Kidney glomerular epithelial cell (primary cell): Measurements from ENCODE around the gene RANBP10.

Experiments
- DNase-seq: peaks from one replicate; lab custom pipeline; 2025; lab: John Stamatoyannopoulos, UW

The RANBP10 gene

DNA sequence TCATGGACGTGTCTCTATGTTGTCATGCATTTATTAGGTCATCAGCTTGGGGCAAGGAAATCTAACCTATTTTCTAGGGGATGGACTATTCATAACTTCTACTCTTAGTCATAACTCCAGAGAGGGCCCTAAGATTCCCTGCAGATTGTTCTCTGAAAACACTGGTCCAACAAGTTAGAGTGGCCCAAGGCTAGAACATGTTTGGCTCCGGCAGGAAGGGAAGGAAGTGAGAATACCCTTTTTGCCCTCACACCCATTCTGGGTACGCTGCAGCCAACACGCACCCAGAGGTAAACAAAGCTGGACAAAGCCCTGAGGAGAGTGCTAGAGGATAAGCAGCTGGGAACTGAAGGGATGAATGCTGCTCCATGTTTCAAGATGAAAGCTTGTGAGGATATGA, 129.8 kb downstream of the RANBP10 start:
- DNase-seq, result no peak

GRCh38 chr16:67675999-67676398, 130.4 kb downstream of the RANBP10 start:
- no peak for DNase-seq

DNA sequence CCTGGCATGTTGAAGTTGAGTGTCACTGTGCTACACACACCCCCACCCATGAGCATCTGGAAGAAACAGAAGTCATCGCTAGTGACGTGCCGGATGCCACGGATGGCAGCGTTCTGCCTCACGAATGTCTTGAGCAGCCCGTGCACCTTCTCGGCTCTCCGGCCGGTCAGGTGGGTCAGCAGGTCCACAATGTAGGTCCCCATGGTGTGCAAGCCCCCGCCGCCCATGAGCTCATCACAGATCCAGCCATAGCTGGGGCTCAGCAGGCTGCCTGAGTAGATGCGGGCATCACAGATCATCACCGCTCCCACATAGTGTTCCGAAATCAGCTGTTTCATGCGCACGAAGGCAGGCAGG, 130.8 kb downstream of the RANBP10 start:
- no peak for DNase-seq

DNA sequence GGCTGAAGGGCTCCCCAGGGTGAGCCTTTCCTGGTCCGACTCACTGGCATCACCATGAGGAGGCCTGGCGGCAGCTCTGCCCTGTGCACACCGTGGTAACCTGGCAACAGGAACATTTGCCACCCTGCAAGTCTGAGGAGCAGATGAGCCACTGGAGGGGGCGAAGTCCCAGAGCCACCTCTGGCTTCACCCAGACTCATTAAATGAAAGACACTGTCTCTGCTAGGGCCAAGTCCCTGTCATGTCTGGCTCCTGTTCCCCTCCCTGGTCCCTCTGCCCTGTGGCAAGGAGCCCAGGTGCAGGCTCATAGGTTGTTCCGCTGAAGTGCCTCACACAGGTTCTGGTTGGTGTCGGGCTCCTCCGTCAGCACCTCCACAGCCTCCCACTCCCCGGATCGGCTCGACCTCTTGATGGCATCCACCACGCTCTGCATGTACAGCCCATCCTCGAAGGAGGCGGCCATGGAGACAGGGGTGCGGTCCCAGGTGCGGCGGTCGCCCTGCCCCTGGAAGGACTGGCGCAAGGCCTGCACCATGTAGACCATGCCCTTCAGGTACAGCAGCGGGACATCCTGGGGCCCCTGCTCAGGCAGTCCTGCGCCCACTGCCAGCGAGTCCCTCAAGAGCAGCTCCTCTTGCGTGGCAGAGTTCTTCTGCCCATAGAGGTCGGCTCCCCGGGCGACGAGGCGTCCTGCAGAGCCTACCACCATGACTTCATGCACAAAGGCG, 131.3 kb downstream of the RANBP10 start:
- no peak for DNase-seq

DNA sequence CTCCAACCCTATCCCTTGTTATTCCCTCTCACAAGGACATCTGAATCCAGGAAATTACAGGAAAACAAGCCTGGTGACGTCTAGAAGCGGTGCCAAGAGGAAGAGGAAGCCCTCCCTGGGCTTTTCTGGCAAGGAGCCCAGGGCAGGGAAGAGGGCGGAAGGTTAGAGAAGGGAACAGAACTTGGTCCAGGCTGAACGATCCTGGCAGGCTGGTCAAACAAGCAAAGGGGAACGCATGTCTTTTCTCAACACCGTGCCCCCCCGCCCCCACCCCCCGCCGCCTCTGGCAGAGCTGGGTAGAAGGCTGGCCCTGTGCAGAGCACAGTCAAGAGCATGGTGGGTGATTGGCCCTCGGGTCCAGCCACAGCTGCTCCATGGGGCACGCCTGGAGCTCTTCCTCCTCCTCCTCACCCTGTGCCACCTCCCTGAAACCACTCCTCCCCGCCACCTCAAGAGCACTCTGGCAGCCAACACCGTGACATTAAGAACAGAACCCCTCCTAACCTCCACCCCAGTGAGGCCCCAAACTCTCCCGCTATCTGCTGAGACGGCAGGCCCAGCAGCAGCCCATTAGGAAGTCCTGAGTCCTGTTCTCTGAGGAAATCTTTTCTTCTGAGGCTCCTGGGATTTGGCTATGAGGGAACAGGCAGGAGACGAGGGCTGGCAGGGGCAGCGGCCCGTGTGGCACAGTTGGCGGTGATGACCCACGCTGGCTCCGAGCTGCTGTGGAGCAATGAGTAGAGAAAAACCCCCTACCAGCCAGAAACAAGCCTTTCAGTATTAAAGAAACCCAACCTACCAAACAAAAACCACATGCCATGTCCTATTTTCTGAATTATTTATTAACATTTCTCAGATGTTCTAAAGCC, 132.4 kb downstream of the RANBP10 start:
- DNase-seq, result no peak
